ENCODE measurements around the gene SLTM.
"Not testable (repeated sequence)": the region's sequence is repeated elsewhere in the genome, so short reads cannot be mapped to it uniquely, and the experiment has no call there.

The SLTM gene

GRCh38 chr15:58924327-58924726 is 9.2 kb downstream of the SLTM start:
- no peak for DNase-seq

- DNase-seq: no peak
Observed at GRCh38 chr15:58923696-58924300, 9.7 kb downstream of the SLTM start.

- no peak for DNase-seq
Observed at GRCh38 chr15:58923284-58923683, 10.2 kb downstream of the SLTM start.

GRCh38 chr15:58921267-58921790 is 12.2 kb downstream of the SLTM start:
- no peak for DNase-seq

GRCh38 chr15:58920447-58920846 is 13.0 kb downstream of the SLTM start:
- DNase-seq: not testable (repeated sequence)

GRCh38 chr15:58919232-58919631 is 14.2 kb downstream of the SLTM start:
- DNase-seq: no peak

GRCh38 chr15:58918239-58918638 is 15.2 kb downstream of the SLTM start:
- DNase-seq: no peak

GRCh38 chr15:58917613-58918129 is 15.8 kb downstream of the SLTM start:
- not testable (repeated sequence) for DNase-seq

GRCh38 chr15:58916962-58917361 is 16.5 kb downstream of the SLTM start:
- DNase-seq: no peak

- no peak for DNase-seq
Observed at GRCh38 chr15:58910456-58910855, 23.0 kb downstream of the SLTM start.

- no peak for DNase-seq
Observed at GRCh38 chr15:58909616-58910015, 23.9 kb downstream of the SLTM start.

GRCh38 chr15:58908550-58909309 is 24.7 kb downstream of the SLTM start:
- DNase-seq: no peak

GRCh38 chr15:58900631-58901030 is 32.8 kb downstream of the SLTM start:
- no peak for DNase-seq

GRCh38 chr15:58898150-58898680 is 35.3 kb downstream of the SLTM start:
- no peak for DNase-seq

GRCh38 chr15:58889363-58889762 is 44.1 kb downstream of the SLTM start:
- no peak for DNase-seq

- no peak for DNase-seq
Observed at GRCh38 chr15:58886921-58887320, 46.6 kb downstream of the SLTM start.

- not testable (repeated sequence) for DNase-seq
Observed at GRCh38 chr15:58883926-58884325, 49.6 kb downstream of the SLTM start.

- DNase-seq: no peak
Observed at GRCh38 chr15:58882243-58882642, 51.2 kb downstream of the SLTM start.

- no peak for DNase-seq
Observed at GRCh38 chr15:58880320-58880719, 53.2 kb downstream of the SLTM start.

- peak; percentile 54 to 79 for DNase-seq
Observed at GRCh38 chr15:58877999-58878825, 55.3 kb downstream of the SLTM start.

- no peak for DNase-seq
Observed at GRCh38 chr15:58876306-58877106, 57.0 kb downstream of the SLTM start.

- no peak for DNase-seq
Observed at GRCh38 chr15:58875343-58875742, 58.1 kb downstream of the SLTM start.
